ENCODE data around the gene ASGR1.

GRCh38 chr17:7176107-7176840 lies 2.9 kb downstream of the ASGR1 start:
- TF ChIP-seq, protein P1, sequence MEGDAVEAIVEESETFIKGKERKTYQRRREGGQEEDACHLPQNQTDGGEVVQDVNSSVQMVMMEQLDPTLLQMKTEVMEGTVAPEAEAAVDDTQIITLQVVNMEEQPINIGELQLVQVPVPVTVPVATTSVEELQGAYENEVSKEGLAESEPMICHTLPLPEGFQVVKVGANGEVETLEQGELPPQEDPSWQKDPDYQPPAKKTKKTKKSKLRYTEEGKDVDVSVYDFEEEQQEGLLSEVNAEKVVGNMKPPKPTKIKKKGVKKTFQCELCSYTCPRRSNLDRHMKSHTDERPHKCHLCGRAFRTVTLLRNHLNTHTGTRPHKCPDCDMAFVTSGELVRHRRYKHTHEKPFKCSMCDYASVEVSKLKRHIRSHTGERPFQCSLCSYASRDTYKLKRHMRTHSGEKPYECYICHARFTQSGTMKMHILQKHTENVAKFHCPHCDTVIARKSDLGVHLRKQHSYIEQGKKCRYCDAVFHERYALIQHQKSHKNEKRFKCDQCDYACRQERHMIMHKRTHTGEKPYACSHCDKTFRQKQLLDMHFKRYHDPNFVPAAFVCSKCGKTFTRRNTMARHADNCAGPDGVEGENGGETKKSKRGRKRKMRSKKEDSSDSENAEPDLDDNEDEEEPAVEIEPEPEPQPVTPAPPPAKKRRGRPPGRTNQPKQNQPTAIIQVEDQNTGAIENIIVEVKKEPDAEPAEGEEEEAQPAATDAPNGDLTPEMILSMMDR (IDR thresholded peaks at IDR 0.05), result no peak
- no peak for TF ChIP-seq ZFX (IDR thresholded peaks at IDR 0.05; ENCODE audit: borderline replicate concordance)

Data from 22Rv1 (cell line).